Right lobe of liver (tissue), 4 donors: ENCODE measurements around the gene PRDM15.

Source experiments
- CTCF ChIP-seq, 4 donors: fragments of 200-600 bp in 3 of 4; fragments of 450-650 bp in 1 of 4; IDR thresholded peaks; one replicate each; pipeline versions ENCODE4 v1.5.1 to v1.8.0; 2016 to 2022; ENCODE audit warnings: antibody characterized with exemption in 4 of 4, mild to moderate bottlenecking in 2 of 4
- POLR2A ChIP-seq: fragments of 450-650 bp; IDR thresholded peaks from one replicate; pipeline ENCODE4 v1.6.1; 2017; ENCODE audit warnings: antibody characterized with exemption, mild to moderate bottlenecking
- donor health status: DM: no; HTN: no; CAD: no.
- donor health status: DM: no; HTN: no; CAD: no.
- donor health status: DM: no; HTN: yes; CAD: no.

DNA sequence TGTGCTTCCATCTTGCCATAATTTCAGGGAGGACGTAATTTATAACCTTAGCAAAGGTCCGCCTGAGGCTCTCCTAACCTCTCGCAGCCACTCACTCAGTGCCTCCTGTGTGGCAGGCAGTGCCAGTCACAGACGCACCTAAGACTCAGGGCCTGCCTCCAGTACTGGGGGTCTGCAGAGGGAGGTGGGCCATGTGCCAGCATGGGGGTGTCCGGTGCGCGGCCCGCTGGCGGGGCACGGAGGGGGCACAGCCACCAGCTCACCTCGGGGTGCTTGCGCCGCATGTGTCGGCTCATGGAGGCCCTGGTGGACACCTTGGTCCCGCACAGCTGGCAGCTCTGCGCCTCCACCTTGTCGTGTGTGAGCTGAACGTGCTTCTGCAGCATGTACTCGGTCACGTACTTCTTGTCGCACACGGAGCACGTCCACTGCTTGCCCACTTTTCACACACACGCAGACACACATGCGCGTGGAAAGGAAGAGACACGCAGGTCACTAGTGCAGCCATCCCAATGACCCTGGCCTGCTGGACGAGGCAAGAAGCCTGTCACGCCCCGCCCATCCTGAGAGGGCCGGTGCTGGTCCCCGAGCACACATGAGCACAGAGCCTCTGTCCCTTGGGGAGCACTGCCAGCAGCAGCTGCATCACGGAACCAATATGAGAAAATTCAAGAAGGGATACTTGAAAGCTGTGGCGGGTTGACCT lies 69.1 kb downstream of the PRDM15 start:
- TF ChIP-seq POLR2A: no peak
- no peak for TF ChIP-seq CTCF (IDR thresholded peaks at IDR 0.05)
